Measurements from ENCODE around the gene NSUN3.

DNA sequence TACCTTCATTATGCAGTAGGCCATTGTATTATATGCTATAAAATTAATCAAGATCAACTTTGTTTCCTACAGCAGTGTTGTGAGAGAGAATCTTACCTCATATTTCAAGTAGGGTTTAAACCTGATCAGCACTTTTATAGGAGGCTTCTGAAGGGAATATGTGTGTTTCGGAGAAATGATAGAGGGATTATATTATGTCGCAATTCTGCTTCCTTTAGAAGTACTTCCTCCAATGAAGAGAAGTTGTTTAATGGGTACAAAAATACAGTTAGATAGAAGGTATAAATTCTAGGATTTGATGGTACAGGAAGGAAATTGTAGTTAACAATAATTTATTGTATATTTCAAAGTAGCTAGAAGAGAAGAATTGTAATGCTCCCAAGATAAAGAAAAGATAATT, 54.9 kb downstream of the NSUN3 start:
- no peak for TF ChIP-seq POLR2A (IDR thresholded peaks at IDR 0.05; ENCODE audit: low read depth, low read length)
- no peak for TF ChIP-seq TAF1 (IDR thresholded peaks at IDR 0.05; ENCODE audit: borderline replicate concordance, low read depth, low read length)
